Thyroid gland (tissue), 4 donors: ENCODE results near the gene NDUFAF8. TPM values are rescaled to one million over a fixed set of nuclear protein-coding genes. Genes with fewer than 3 reads are reported as not detected.

Experiments
- DNase-seq, 2 donors: peaks; one replicate each; pipeline ENCODE4 v3.0.0-alpha.2; 2019
- H3K27ac ChIP-seq, 3 donors: fragments of 200-600 bp; sonication (generic); 1 replicate in 2 of 3; 2 replicates in 1 of 3; pipeline ENCODE4 v1.5.1; 2016 to 2019; ENCODE audit warnings: mild to moderate bottlenecking in 1 of 3, moderate library complexity in 1 of 3
- H3K27me3 ChIP-seq: fragments of 200-600 bp; sonication (generic); one replicate; pipeline ENCODE4 v1.5.1; 2019
- H3K36me3 ChIP-seq, 2 donors: fragments of 200-600 bp; sonication (generic); one replicate each; pipeline ENCODE4 v1.5.1; 2016 to 2019
- H3K4me1 ChIP-seq, 2 donors: fragments of 200-600 bp; sonication (generic); one replicate each; pipeline ENCODE4 v1.5.1; 2017 to 2019
- H3K4me3 ChIP-seq, 3 donors: fragments of 200-600 bp; sonication (generic); replicated peaks in 1 of 3; 1 replicate in 2 of 3; 2 replicates in 1 of 3; pipeline ENCODE4 v1.5.1; 2016; ENCODE audit warnings: mild to moderate bottlenecking in 1 of 3
- H3K9me3 ChIP-seq: fragments of 200-600 bp; sonication (generic); one replicate; pipeline ENCODE4 v1.5.1; 2017
- CTCF ChIP-seq, 6 experiments: fragments of 200-600 bp in 3 of 6; fragments of 450-650 bp in 3 of 6; sonication (generic) in 3 of 6; IDR thresholded peaks; one replicate each; pipeline ENCODE4 v1.5.1; 2016 to 2019; ENCODE audit warnings: antibody characterized with exemption in 6 of 6, mild to moderate bottlenecking in 2 of 6, inconsistent platforms in 1 of 6, moderate library complexity in 1 of 6
- POLR2A ChIP-seq, 2 donors: fragments of 450-650 bp; IDR thresholded peaks; one replicate each; pipeline ENCODE4 v1.6.1; 2017; ENCODE audit warnings: antibody characterized with exemption in 2 of 2, mild to moderate bottlenecking in 2 of 2, moderate library complexity in 1 of 2
- WGBS, 2 donors: methylation state at CpG; one replicate each; pipeline ENCODE4 v1.1.5; 2017; 5-methylcytosine and 5-hydroxymethylcytosine counted together
- intact Hi-C: fragments of 100-400 bp; cut with DNase I; formaldehyde crosslinking; loops from one replicate; pipeline ENCODE4 v1.15.1; 2023
- total RNA-seq, 4 donors: library from RNA; depleted of rRNA; stranded (reverse); fragments of >200 nt; gene quantifications; one replicate each; pipeline ENCODE4 v1.2.3, GENCODE V29; 2016

The NDUFAF8 gene
- total RNA-seq, 4 donors from 2014 or later, result 17.0 to 107 (median 53.7) TPM

- no peak for DNase-seq
- intact Hi-C loops, result no loop called here
- TF ChIP-seq POLR2A (IDR thresholded peaks at IDR 0.05), result no peak
- TF ChIP-seq CTCF (IDR thresholded peaks at IDR 0.05), result no peak
These were observed 28.4 kb downstream of the NDUFAF8 start for GRCh38 chr17:81267390-81268067.

GRCh38 chr17:81270279-81270678 lies 31.2 kb downstream of the NDUFAF8 start:
- peaks cover 30 to 44% of the 10 kb centered on the region in 2 donors for H3K36me3 ChIP-seq
- no peak for DNase-seq
- H3K27me3 ChIP-seq, result no peaks in the 10 kb centered on the region
- no peak overlapping the region for H3K4me3 ChIP-seq
- H3K9me3 ChIP-seq, result no peaks in the 10 kb centered on the region
- intact Hi-C loops, result no loop called here
- no peaks in the 10 kb centered on the region for H3K4me1 ChIP-seq
- no peak overlapping the region for H3K27ac ChIP-seq
- TF ChIP-seq POLR2A (IDR thresholded peaks at IDR 0.05), result no peak
- TF ChIP-seq CTCF (IDR thresholded peaks at IDR 0.05), result no peak
- WGBS, 2 donors, result 94 to 95% methylated on average over 18 of the region's 18 CpGs

More at GRCh38 chr17:81267390-81268067, 28.4 kb downstream of the NDUFAF8 start:
- WGBS, 2 donors, result 90 to 93% methylated on average over 6 of the region's 6 CpGs
- H3K4me3 ChIP-seq, result no peak overlapping the region
- no peaks in the 10 kb centered on the region for H3K4me1 ChIP-seq
- no peaks in the 10 kb centered on the region for H3K27me3 ChIP-seq
- H3K9me3 ChIP-seq, result no peaks in the 10 kb centered on the region
- peaks cover 27 to 41% of the 10 kb centered on the region in 2 donors for H3K36me3 ChIP-seq
- no peak overlapping the region for H3K27ac ChIP-seq

- intact Hi-C loops, result no loop called here
- no peaks in the 10 kb centered on the region for H3K9me3 ChIP-seq
- WGBS, 2 donors, result 94 to 97% methylated on average over 7 to 11 of the region's 12 CpGs
- no peak overlapping the region for H3K4me3 ChIP-seq
- H3K27ac ChIP-seq, result no peak overlapping the region
- no peaks in the 10 kb centered on the region for H3K4me1 ChIP-seq
- H3K27me3 ChIP-seq, result no peaks in the 10 kb centered on the region
- TF ChIP-seq POLR2A (IDR thresholded peaks at IDR 0.05), result no peak
- no peak for TF ChIP-seq CTCF (IDR thresholded peaks at IDR 0.05)
- DNase-seq, result no peak
- peaks cover 36 to 44% of the 10 kb centered on the region in 2 donors for H3K36me3 ChIP-seq
These were observed 32.1 kb downstream of the NDUFAF8 start for GRCh38 chr17:81271226-81271625.

GRCh38 chr17:81272616-81273015 lies 33.5 kb downstream of the NDUFAF8 start:
- Histone ChIP-seq H3K36me3 (peaks cover 37 to 44% of the 10 kb centered on the region in 2 donors), H3K27me3 (no peaks in the 10 kb centered on the region), H3K4me1 (peaks cover 10 to 11% of the 10 kb centered on the region in 2 donors), H3K4me3 (no peak overlapping the region), H3K27ac (no peak overlapping the region), H3K9me3 (no peaks in the 10 kb centered on the region)
- WGBS, 2 donors, result 87 to 89% methylated on average over 12 of the region's 12 CpGs
- intact Hi-C loops, result no loop called here
- TF ChIP-seq POLR2A (IDR thresholded peaks at IDR 0.05) (no peak), CTCF (IDR thresholded peaks at IDR 0.05) (no peak)
- no peak for DNase-seq

- intact Hi-C loops, result no loop called here
- H3K4me3 ChIP-seq, result no peak overlapping the region
- peaks cover 14 to 22% of the 10 kb centered on the region in 2 donors for H3K4me1 ChIP-seq
- no peak overlapping the region for H3K27ac ChIP-seq
- TF ChIP-seq POLR2A (IDR thresholded peaks at IDR 0.05) (no peak), CTCF (IDR thresholded peaks at IDR 0.05) (no peak)
- peaks cover 39 to 44% of the 10 kb centered on the region in 2 donors for H3K36me3 ChIP-seq
- WGBS, 2 donors, result 94 to 96% methylated on average over 26 to 27 of the region's 31 CpGs
- no peak for DNase-seq
- H3K9me3 ChIP-seq, result no peaks in the 10 kb centered on the region
- no peaks in the 10 kb centered on the region for H3K27me3 ChIP-seq
These were observed 34.8 kb downstream of the NDUFAF8 start for GRCh38 chr17:81273698-81274470.
